DOHH2 (cell line): ENCODE measurements around the gene HNRNPR.

ENCODE experiments used
- CTCF ChIP-seq: fragments of 200-600 bp; sonication (generic); IDR thresholded peaks from one replicate; pipeline ENCODE4 v1.5.1; 2014; ENCODE audit warnings: antibody characterized with exemption, mild to moderate bottlenecking, low read depth, low read length; ENCODE audit not compliant: poor library complexity, severe bottlenecking
- EZH2phosphoT487 ChIP-seq: fragments of 200-600 bp; sonication (generic); IDR thresholded peaks from 2 replicates; pipeline ENCODE4 v1.6.1; 2017; ENCODE audit warnings: borderline replicate concordance, mild to moderate bottlenecking, antibody characterized with exemption, low read length, moderate library complexity, mixed read lengths

GRCh38 chr1:23286401-23286800 is 57.7 kb downstream of the HNRNPR start:
- TF ChIP-seq CTCF (no peak), EZH2phosphoT487 (no peak)
